GM12864 (cell line): ENCODE measurements around the gene EPC1.
"Not testable (repeated sequence)": the region's sequence is repeated elsewhere in the genome, so short reads cannot be mapped to it uniquely, and the experiment has no call there.

Experiments
- DNase-seq: peaks from one replicate; pipeline ENCODE4 v3.0.0-alpha.2; 2011; ENCODE audit warnings: low read depth
- H3K4me3 ChIP-seq: 2 replicates; pipeline ENCODE4 v1.5.1; 2011; ENCODE audit warnings: mild to moderate bottlenecking, low read depth, low read length, control low read depth
- CTCF ChIP-seq: IDR thresholded peaks from 2 replicates; pipeline ENCODE4 v1.5.1; 2011; ENCODE audit warnings: low read depth, mild to moderate bottlenecking, moderate library complexity, low read length, control low read depth, inconsistent platforms; ENCODE audit errors: missing control alignments

The EPC1 gene

GRCh38 chr10:32237644-32238345 lies 109.2 kb downstream of the EPC1 start:
- no peak for TF ChIP-seq CTCF
- DNase-seq: no peak
- H3K4me3 ChIP-seq: no peak overlapping the region

GRCh38 chr10:32234471-32234870 lies 112.5 kb downstream of the EPC1 start:
- no peak for TF ChIP-seq CTCF
- H3K4me3 ChIP-seq: no peak overlapping the region
- DNase-seq: no peak

DNA sequence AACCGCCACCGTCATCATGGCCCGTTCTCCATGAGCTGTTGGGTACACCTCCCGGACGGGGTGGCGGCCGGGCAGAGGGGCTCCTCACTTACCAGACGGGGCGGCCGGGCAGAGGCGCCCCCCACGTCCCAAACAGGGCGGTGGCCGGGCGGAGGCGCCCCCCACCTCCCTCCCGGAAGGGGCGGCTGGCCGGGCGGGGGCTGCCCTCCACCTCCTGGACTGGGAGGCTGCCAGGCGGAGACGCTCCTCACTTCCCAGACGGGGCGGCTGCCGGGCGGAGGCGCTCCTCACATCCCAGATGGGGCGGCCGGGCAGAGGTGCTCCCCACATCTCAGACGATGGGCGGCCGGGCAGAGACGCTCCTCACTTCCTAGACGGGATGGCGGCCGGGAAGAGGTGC lies 113.6 kb downstream of the EPC1 start:
- not testable (repeated sequence) for DNase-seq, H3K4me3 ChIP-seq

GRCh38 chr10:32232378-32232777 lies 114.6 kb downstream of the EPC1 start:
- TF ChIP-seq CTCF: no peak
- no peak for DNase-seq

DNA sequence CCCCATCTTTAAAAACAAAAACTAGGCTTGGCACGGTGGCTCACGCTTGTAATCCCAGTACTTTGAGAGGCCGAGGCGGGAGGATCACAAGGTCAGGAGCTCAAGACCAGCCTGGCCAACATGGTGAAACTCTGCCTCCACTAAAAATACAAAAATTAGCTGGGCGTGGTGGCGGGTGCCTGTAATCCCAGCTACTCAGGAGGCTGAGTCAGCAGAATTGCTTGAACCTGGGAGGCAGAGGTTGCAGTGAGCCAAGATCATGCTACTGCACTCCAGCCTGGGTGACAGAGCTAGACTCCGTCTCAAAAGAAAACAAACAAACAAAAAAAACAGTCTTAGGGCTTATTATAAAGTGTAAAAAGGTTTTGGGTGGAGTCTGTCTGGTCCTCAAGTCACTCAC lies 117.2 kb downstream of the EPC1 start:
- H3K4me3 ChIP-seq, DNase-seq: not testable (repeated sequence)

More at GRCh38 chr10:32232378-32232777, 114.6 kb downstream of the EPC1 start:
- no peak overlapping the region for H3K4me3 ChIP-seq

DNA sequence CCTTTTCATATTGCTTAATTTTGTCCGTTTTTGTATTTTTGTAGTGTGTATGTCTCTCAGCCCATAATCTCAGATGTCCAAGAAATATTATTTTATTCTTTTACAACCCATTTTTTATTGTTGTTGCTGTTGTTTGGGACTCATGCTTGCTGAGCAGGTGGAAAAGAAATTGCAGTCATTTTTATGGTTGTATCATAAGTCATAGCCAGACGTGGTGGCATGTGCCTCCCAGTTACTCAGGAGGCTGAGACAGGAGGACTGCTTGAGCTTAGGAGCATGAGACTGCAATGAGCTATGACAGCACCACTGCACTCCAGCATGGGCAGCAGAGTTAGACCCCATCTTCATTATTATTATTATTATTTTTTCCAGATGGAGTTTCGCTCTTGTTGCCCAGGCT lies 117.8 kb downstream of the EPC1 start:
- H3K4me3 ChIP-seq: no peak overlapping the region
- TF ChIP-seq CTCF: no peak
- DNase-seq: no peak

DNA sequence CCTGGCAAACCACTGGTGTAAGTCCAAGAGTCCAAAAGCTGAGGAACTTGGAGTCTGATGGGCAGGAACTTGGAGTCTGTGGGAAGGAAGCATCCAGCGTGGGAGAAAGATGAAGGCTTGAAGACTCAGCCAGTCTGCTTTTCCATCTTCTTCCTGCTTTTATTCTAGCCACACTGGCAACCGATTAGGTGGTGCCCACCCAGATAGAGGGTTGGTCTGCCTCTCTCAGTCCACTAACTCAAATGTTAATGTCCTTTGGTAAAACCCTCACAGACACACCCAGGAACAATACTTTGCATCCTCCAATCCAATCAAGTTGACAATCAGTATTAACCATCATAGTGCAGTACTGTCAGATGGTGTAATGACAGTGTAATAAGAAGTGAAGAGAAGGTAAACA lies 119.2 kb downstream of the EPC1 start:
- no peak for TF ChIP-seq CTCF
- H3K4me3 ChIP-seq: no peak overlapping the region
- DNase-seq: no peak

GRCh38 chr10:32226624-32227023 lies 120.3 kb downstream of the EPC1 start:
- no peak for TF ChIP-seq CTCF
- no peak for DNase-seq

More at GRCh38 chr10:32226624-32227023, 120.3 kb downstream of the EPC1 start:
- no peak overlapping the region for H3K4me3 ChIP-seq
